CD1c-positive myeloid dendritic cell (primary cell): ENCODE results near the gene KLHL20.
A peak's percentile ranks its signal among the peaks of the same experiment; 100 is the strongest.
"Not testable (repeated sequence)": the region's sequence is repeated elsewhere in the genome, so short reads cannot be mapped to it uniquely, and the experiment has no call there.

Experiments used
- DNase-seq: peaks from one replicate; pipeline ENCODE4 v3.0.0-alpha.2; 2016; ENCODE audit errors: extremely low spot score

The KLHL20 gene

GRCh38 chr1:173714759-173715537 is at the start of gene KLHL20:
Gene KLHL20 (plus strand): TSS chr1:173714981. CDS start chr1:173716044, 1,063 bp downstream.
- DNase-seq: peak; percentile 92

- no peak for DNase-seq
These were observed 48.1 kb upstream of the KLHL20 start for GRCh38 chr1:173666646-173667045.

GRCh38 chr1:173669491-173669941 is 45.3 kb upstream of the KLHL20 start, which contains the start of gene ANKRD45:
Gene ANKRD45 (minus strand): TSS chr1:173669851. CDS start chr1:173659418, 10,433 bp downstream.
- no peak for DNase-seq

- DNase-seq: not testable (repeated sequence)
These were observed 40.3 kb upstream of the KLHL20 start for GRCh38 chr1:173674496-173674895.

- DNase-seq: not testable (repeated sequence)
These were observed 34.6 kb upstream of the KLHL20 start for GRCh38 chr1:173680152-173680551.

GRCh38 chr1:173682184-173682583 is 32.6 kb upstream of the KLHL20 start:
- DNase-seq: no peak

GRCh38 chr1:173683838-173684237 is 30.9 kb upstream of the KLHL20 start:
- not testable (repeated sequence) for DNase-seq

- not testable (repeated sequence) for DNase-seq
These were observed 29.7 kb upstream of the KLHL20 start for GRCh38 chr1:173685121-173685520.

- DNase-seq: no peak
These were observed 26.5 kb upstream of the KLHL20 start for GRCh38 chr1:173688300-173688699.

GRCh38 chr1:173693238-173693637 is 21.5 kb upstream of the KLHL20 start:
- no peak for DNase-seq

- DNase-seq: not testable (repeated sequence)
These were observed 13.5 kb upstream of the KLHL20 start for GRCh38 chr1:173701299-173701698.

- no peak for DNase-seq
These were observed 12.0 kb upstream of the KLHL20 start for GRCh38 chr1:173702736-173703135.

GRCh38 chr1:173705117-173705516 is 9.7 kb upstream of the KLHL20 start:
- no peak for DNase-seq

- DNase-seq: no peak
These were observed 6.0 kb upstream of the KLHL20 start for GRCh38 chr1:173708787-173709186.

- DNase-seq: no peak
These were observed 381 bp upstream of the KLHL20 start for GRCh38 chr1:173714441-173714758.

GRCh38 chr1:173715538-173715844 is 710 bp downstream of the KLHL20 start:
- DNase-seq: no peak

GRCh38 chr1:173717238-173717637 is 2.5 kb downstream of the KLHL20 start:
- DNase-seq: no peak

- DNase-seq: not testable (repeated sequence)
These were observed 16.6 kb downstream of the KLHL20 start for GRCh38 chr1:173731331-173731730.

GRCh38 chr1:173733912-173734311 is 19.1 kb downstream of the KLHL20 start:
- DNase-seq: no peak

- DNase-seq: not testable (repeated sequence)
These were observed 21.3 kb downstream of the KLHL20 start for GRCh38 chr1:173736104-173736503.

- DNase-seq: no peak
These were observed 27.6 kb downstream of the KLHL20 start for GRCh38 chr1:173742203-173742886.

GRCh38 chr1:173744651-173745050 is 29.9 kb downstream of the KLHL20 start:
- DNase-seq: no peak

- DNase-seq: no peak
These were observed 34.4 kb downstream of the KLHL20 start for GRCh38 chr1:173749137-173749536.
